Measurements from ENCODE around the gene NTM. TPM values are rescaled to one million over a fixed set of nuclear protein-coding genes. Genes with fewer than 3 reads are reported as not detected.

Gene NTM
- total RNA-seq, 1 experiment from 2014 or later: 16.4 TPM

- TF ChIP-seq, protein P1, sequence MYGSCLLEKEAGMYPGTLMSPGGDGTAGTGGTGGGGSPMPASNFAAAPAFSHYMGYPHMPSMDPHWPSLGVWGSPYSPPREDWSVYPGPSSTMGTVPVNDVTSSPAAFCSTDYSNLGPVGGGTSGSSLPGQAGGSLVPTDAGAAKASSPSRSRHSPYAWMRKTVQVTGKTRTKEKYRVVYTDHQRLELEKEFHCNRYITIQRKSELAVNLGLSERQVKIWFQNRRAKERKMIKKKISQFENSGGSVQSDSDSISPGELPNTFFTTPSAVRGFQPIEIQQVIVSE (CRISPR knock-in tag; IDR thresholded peaks at IDR 0.05; ENCODE audit: borderline replicate concordance): no peak
- no peak for TF ChIP-seq ZNF423 (CRISPR knock-in tag; IDR thresholded peaks at IDR 0.05)
- no peak for TF ChIP-seq ZBTB21 (CRISPR knock-in tag; IDR thresholded peaks at IDR 0.05; ENCODE audit: borderline replicate concordance)
- TF ChIP-seq FOXP4 (CRISPR knock-in tag; IDR thresholded peaks at IDR 0.05): no peak
- no peak for TF ChIP-seq OVOL2 (CRISPR knock-in tag; IDR thresholded peaks at IDR 0.05; ENCODE audit: borderline replicate concordance)
- TF ChIP-seq, protein P2, sequence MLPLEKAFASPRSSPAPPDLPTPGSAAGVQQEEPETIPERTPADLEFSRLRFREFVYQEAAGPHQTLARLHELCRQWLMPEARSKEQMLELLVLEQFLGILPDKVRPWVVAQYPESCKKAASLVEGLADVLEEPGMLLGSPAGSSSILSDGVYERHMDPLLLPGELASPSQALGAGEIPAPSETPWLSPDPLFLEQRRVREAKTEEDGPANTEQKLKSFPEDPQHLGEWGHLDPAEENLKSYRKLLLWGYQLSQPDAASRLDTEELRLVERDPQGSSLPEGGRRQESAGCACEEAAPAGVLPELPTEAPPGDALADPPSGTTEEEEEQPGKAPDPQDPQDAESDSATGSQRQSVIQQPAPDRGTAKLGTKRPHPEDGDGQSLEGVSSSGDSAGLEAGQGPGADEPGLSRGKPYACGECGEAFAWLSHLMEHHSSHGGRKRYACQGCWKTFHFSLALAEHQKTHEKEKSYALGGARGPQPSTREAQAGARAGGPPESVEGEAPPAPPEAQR (CRISPR knock-in tag; IDR thresholded peaks at IDR 0.05): no peak
- TF ChIP-seq FOXP1 (CRISPR knock-in tag; IDR thresholded peaks at IDR 0.05; ENCODE audit: borderline replicate concordance): no peak
- TF ChIP-seq FOXJ3 (CRISPR knock-in tag; IDR thresholded peaks at IDR 0.05; ENCODE audit: borderline replicate concordance): no peak
These were observed 100.0 kb downstream of the NTM start (continued) for GRCh38 chr11:131470216-131470925.

DNA sequence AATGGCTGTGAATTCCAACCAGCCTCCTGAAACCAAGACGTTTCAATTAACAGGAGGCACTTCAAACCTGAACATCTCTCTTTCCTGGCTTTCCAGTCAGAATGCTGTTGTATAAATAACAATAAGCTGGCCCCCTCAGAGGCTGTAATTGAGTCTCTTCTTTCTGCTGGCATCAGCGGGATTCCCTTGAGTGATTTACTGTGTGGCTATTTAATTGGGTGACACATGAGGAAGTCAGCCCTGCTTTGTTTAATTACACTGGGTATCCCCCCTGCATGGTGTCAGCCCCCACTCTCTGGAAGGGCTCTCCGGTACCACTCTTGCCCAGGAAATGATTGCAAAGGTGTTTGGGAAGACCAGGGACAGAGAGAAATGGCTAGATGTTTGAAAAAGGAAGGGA lies 101.6 kb downstream of the NTM start:
- ChIA-PET CTCF (interaction anchor here (0.5 to 1.7 kb wide), 5 partner anchors 11 to 407 kb away, joined by 3 to 5 read pairs (median 3); no protein-coding TSS in a partner anchor), POLR2A (no interaction called here)
- TF ChIP-seq NR1H2 (CRISPR knock-in tag; IDR thresholded peaks at IDR 0.05): no peak
- TF ChIP-seq SP1 (CRISPR knock-in tag; conservative IDR thresholded peaks at IDR 0.05): no peak
- no peak for TF ChIP-seq TCF7 (CRISPR knock-in tag; IDR thresholded peaks at IDR 0.05; ENCODE audit: low read depth)
- no peak for TF ChIP-seq GRHL2 (CRISPR knock-in tag; IDR thresholded peaks at IDR 0.05; ENCODE audit: insufficient replicate concordance, severe bottlenecking)
- TF ChIP-seq, protein P3, sequence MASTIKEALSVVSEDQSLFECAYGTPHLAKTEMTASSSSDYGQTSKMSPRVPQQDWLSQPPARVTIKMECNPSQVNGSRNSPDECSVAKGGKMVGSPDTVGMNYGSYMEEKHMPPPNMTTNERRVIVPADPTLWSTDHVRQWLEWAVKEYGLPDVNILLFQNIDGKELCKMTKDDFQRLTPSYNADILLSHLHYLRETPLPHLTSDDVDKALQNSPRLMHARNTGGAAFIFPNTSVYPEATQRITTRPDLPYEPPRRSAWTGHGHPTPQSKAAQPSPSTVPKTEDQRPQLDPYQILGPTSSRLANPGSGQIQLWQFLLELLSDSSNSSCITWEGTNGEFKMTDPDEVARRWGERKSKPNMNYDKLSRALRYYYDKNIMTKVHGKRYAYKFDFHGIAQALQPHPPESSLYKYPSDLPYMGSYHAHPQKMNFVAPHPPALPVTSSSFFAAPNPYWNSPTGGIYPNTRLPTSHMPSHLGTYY (CRISPR knock-in tag; IDR thresholded peaks at IDR 0.05): no peak
- no peak for TF ChIP-seq ZNF317 (CRISPR knock-in tag; IDR thresholded peaks at IDR 0.05; ENCODE audit: borderline replicate concordance, low read depth)
- TF ChIP-seq AR (CRISPR knock-in tag; IDR thresholded peaks at IDR 0.05): no peak
- no peak for TF ChIP-seq FOXP1 (CRISPR knock-in tag; IDR thresholded peaks at IDR 0.05; ENCODE audit: borderline replicate concordance)
- no peak for TF ChIP-seq HMGA2 (CRISPR knock-in tag; IDR thresholded peaks at IDR 0.05)
- no peak for TF ChIP-seq GABPB1 (CRISPR knock-in tag; IDR thresholded peaks at IDR 0.05)
- TF ChIP-seq TEAD1 (CRISPR knock-in tag; IDR thresholded peaks at IDR 0.05): no peak
- no peak for TF ChIP-seq CREM (CRISPR knock-in tag; IDR thresholded peaks at IDR 0.05)
- TF ChIP-seq, protein P4, sequence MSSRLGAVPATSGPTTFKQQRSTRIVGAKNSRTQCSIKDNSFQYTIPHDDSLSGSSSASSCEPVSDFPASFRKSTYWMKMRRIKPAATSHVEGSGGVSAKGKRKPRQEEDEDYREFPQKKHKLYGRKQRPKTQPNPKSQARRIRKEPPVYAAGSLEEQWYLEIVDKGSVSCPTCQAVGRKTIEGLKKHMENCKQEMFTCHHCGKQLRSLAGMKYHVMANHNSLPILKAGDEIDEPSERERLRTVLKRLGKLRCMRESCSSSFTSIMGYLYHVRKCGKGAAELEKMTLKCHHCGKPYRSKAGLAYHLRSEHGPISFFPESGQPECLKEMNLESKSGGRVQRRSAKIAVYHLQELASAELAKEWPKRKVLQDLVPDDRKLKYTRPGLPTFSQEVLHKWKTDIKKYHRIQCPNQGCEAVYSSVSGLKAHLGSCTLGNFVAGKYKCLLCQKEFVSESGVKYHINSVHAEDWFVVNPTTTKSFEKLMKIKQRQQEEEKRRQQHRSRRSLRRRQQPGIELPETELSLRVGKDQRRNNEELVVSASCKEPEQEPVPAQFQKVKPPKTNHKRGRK (CRISPR knock-in tag; IDR thresholded peaks at IDR 0.05; ENCODE audit: borderline replicate concordance): no peak
- no peaks in the 10 kb centered on the region for H3K27me3 Mint-ChIP-seq (ENCODE audit: low read depth)
- no peaks in the 10 kb centered on the region for H3K9me3 Mint-ChIP-seq
- H3K4me1 Mint-ChIP-seq: peaks cover 34% of the 10 kb centered on the region
- DNase-seq (ENCODE audit: low spot score): no peak
- ATAC-seq: peak; percentile 40
- H3K36me3 Mint-ChIP-seq: no peaks in the 10 kb centered on the region
- H3K4me3 Mint-ChIP-seq: no peak overlapping the region
- H3K27ac Mint-ChIP-seq: no peak overlapping the region
